K562 (cell line): Measurements from ENCODE around the gene C4BPB.

Source experiments
- MYBL2 ChIP-seq, 2 experiments: fragments of 450-650 bp in 1 of 2; sonication (generic) in 1 of 2; formaldehyde crosslinking in 1 of 2; IDR thresholded peaks; 2 replicates each; pipeline versions ENCODE4 v1.6.1 to v1.8.1; 2017 to 2022; ENCODE audit warnings: borderline replicate concordance in 1 of 2, inconsistent platforms in 1 of 2, low read depth in 1 of 2, mild to moderate bottlenecking in 1 of 2, missing genetic modification reagents in 1 of 2, moderate library complexity in 1 of 2
- PML ChIP-seq: IDR thresholded peaks from 2 replicates; pipeline ENCODE4 v1.6.1; 2012; ENCODE audit warnings: low read length, inconsistent platforms
- SRF ChIP-seq, 2 experiments: fragments of 250-450, 450-650 bp in 1 of 2; sonication (Bioruptor Pico) in 1 of 2; sonication (generic) in 1 of 2; formaldehyde crosslinking; IDR thresholded peaks; 2 replicates each; pipeline versions ENCODE4 v1.5.0 to v1.5.1; 2020 to 2022; ENCODE audit warnings: mild to moderate bottlenecking in 1 of 2, missing genetic modification reagents in 1 of 2
- TAF1 ChIP-seq: IDR thresholded peaks from 2 replicates; pipeline ENCODE4 v1.6.1; 2011; ENCODE audit warnings: mild to moderate bottlenecking, low read length, moderate library complexity; ENCODE audit not compliant: insufficient read depth, control insufficient read depth, severe bottlenecking; ENCODE audit errors: extremely low read depth
- ZNF311 ChIP-seq: fragments of 250-450 bp; sonication (Bioruptor Pico); IDR thresholded peaks from 2 replicates; pipeline ENCODE4 v1.4.0; 2020; ENCODE audit warnings: mild to moderate bottlenecking, moderate library complexity

DNA sequence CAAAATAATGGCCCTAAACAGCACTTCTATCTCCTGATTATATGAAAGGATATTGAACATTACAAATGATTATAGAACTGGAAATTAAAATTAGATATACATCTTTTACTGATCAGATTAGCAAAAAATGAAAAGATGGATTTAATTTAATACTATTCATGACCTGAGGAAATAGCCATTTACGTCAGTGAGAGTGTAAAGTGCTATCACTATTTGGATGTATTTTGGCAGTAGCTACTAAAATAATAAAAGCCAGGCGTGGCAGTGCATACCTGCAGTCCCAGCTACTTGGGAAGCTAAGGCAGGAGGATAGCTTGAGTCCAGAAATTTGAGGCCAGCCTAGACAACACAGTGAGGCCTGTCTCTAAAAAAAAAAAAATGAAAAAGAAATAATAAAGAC lies 5.3 kb downstream of the C4BPB start:
- TF ChIP-seq SRF (CRISPR knock-in tag; IDR thresholded peaks at IDR 0.05) (no peak), TAF1 (no peak), PML (no peak), MYBL2 (IDR thresholded peaks at IDR 0.05; ENCODE audit: low read depth) (no peak), MYBL2 (CRISPR knock-in tag; IDR thresholded peaks at IDR 0.05; ENCODE audit: borderline replicate concordance) (no peak), ZNF311 (CRISPR knock-in tag) (no peak)
